GM06990 (cell line): ENCODE measurements around the gene OR2F1.

Experiments
- DNase-seq: peaks from one replicate; pipeline ENCODE4 v3.0.0-alpha.2; 2011; ENCODE audit not compliant: insufficient read length; ENCODE audit errors: extremely low read depth
- H3K27me3 ChIP-seq: replicated peaks from 2 replicates; pipeline ENCODE4 v1.6.0; 2011; ENCODE audit warnings: low read length; ENCODE audit not compliant: control insufficient read depth, insufficient read depth
- H3K36me3 ChIP-seq: 2 replicates; pipeline ENCODE4 v1.5.1; 2011; ENCODE audit warnings: low read length; ENCODE audit not compliant: control insufficient read depth, insufficient read depth
- H3K4me3 ChIP-seq: replicated peaks from 2 replicates; pipeline ENCODE4 v1.5.1; 2011; ENCODE audit warnings: low read depth, mild to moderate bottlenecking, control low read depth, low read length
- TF ChIP-seq, protein P1 (sequence below): IDR thresholded peaks from 2 replicates; pipeline ENCODE4 v1.5.1; 2011; ENCODE audit warnings: low read length, control low read depth, mild to moderate bottlenecking, inconsistent platforms; ENCODE audit not compliant: insufficient read depth, poor library complexity, severe bottlenecking

Gene OR2F1

DNA sequence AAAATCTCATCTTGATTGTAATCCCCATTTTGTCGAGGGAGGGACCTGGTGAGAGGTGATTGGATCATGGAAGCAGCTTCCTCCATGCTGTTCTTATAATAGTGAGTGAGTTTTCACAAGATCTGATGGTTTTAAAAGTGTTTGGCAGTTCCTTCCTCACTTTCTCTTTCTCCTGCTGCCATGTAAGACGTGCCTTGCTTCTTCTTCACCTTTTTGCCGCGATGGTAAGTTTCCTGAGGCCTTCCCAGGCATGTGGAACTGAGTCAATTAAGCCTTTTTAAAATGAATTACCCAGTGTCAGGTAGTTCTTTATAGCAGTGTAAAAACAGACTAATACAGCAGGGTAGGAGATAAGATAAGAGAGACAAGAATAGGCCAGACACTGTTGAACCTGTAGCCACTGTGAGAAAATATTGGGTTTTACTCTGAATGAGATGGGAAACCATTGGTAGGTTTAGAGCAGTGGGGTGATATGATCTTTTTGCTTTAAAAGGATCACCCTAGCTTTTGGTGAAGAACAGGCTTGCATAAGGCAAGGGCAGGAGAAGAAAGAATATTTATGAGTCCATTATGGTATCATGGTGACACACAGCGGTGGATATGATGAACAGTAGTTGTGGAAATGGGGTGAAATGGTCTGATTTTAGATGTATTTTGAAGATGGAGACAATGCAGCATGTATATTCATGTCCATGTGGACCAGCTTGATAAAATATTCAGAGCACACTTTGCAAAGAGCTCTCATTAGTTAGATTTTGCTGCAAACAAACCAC is 57.0 kb downstream of the OR2F1 start:
- Histone ChIP-seq H3K36me3 (no peaks in the 10 kb centered on the region), H3K27me3 (no peaks in the 10 kb centered on the region), H3K4me3 (no peak overlapping the region)
- TF ChIP-seq, protein P1, sequence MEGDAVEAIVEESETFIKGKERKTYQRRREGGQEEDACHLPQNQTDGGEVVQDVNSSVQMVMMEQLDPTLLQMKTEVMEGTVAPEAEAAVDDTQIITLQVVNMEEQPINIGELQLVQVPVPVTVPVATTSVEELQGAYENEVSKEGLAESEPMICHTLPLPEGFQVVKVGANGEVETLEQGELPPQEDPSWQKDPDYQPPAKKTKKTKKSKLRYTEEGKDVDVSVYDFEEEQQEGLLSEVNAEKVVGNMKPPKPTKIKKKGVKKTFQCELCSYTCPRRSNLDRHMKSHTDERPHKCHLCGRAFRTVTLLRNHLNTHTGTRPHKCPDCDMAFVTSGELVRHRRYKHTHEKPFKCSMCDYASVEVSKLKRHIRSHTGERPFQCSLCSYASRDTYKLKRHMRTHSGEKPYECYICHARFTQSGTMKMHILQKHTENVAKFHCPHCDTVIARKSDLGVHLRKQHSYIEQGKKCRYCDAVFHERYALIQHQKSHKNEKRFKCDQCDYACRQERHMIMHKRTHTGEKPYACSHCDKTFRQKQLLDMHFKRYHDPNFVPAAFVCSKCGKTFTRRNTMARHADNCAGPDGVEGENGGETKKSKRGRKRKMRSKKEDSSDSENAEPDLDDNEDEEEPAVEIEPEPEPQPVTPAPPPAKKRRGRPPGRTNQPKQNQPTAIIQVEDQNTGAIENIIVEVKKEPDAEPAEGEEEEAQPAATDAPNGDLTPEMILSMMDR, result no peak
- no peak for DNase-seq
